Spleen (tissue), 7 donors: ENCODE measurements around the gene B4GALT4.

Experiments
- POLR2A ChIP-seq, 3 donors: fragments of 450-650 bp; IDR thresholded peaks; one replicate each; pipeline ENCODE4 v1.5.1; 2017; ENCODE audit warnings: antibody characterized with exemption in 3 of 3, mild to moderate bottlenecking in 1 of 3
- TF ChIP-seq, protein P1 (sequence below), 11 experiments: fragments of 200-600 bp in 7 of 11; fragments of 450-650 bp in 4 of 11; sonication (generic) in 4 of 11; IDR thresholded peaks in 8 of 11; conservative IDR thresholded peaks in 3 of 11; 1 replicate in 7 of 11; 2 replicates in 4 of 11; pipeline versions ENCODE4 v1.4.0 to v1.8.0; 2016 to 2021; ENCODE audit warnings: antibody characterized with exemption in 11 of 11, inconsistent platforms in 4 of 11, mild to moderate bottlenecking in 1 of 11
- donor health status: DM: no; HTN: no; CAD: no; lungs with moderate emphysema.
- donor health status: DM: no; HTN: no; CAD: no.
- donor health status: DM: no; HTN: no; CAD: no.

DNA sequence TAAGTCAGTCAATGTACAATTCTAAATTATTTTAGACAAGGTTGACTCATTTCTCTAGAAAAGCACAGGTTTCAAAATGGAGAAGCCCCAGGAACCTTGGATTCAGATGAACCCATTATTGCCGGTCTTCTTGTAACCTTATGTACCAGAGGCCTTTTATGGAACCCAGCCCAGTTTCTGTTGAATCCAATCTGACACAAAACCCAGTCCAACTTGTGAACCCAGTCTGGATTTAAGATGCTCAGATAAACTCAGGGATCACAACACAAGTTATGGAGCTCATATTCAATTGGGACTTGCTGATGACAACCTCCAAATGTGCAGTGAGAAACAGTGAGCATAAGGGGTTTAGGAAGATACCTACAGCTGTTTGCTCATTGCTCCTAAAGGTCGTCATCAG, 16.4 kb upstream of the B4GALT4 start:
- TF ChIP-seq, protein P1, sequence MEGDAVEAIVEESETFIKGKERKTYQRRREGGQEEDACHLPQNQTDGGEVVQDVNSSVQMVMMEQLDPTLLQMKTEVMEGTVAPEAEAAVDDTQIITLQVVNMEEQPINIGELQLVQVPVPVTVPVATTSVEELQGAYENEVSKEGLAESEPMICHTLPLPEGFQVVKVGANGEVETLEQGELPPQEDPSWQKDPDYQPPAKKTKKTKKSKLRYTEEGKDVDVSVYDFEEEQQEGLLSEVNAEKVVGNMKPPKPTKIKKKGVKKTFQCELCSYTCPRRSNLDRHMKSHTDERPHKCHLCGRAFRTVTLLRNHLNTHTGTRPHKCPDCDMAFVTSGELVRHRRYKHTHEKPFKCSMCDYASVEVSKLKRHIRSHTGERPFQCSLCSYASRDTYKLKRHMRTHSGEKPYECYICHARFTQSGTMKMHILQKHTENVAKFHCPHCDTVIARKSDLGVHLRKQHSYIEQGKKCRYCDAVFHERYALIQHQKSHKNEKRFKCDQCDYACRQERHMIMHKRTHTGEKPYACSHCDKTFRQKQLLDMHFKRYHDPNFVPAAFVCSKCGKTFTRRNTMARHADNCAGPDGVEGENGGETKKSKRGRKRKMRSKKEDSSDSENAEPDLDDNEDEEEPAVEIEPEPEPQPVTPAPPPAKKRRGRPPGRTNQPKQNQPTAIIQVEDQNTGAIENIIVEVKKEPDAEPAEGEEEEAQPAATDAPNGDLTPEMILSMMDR (IDR thresholded peaks at IDR 0.05 in 8 of 11, conservative IDR thresholded peaks at IDR 0.05 in 3 of 11) = no peak
- no peak for TF ChIP-seq POLR2A (IDR thresholded peaks at IDR 0.05)
